Trophoblast cell (in vitro differentiated cells and primary cell): Measurements from ENCODE around the gene L3MBTL1.
A peak's percentile ranks its signal among the peaks of the same experiment; 100 is the strongest.

Experiments
- DNase-seq, 2 donors: peaks; one replicate each; pipeline ENCODE4 v3.0.0-alpha.2; 2016
- H2AFZ ChIP-seq: 2 replicates; pipeline ENCODE4 v1.6.1; 2013; ENCODE audit warnings: low read length, moderate library complexity, mild to moderate bottlenecking; ENCODE audit not compliant: insufficient read depth, poor library complexity
- H2AK5ac ChIP-seq: 2 replicates; pipeline ENCODE4 v1.6.1; 2013; ENCODE audit warnings: mild to moderate bottlenecking, low read length
- H2BK120ac ChIP-seq: 2 replicates; pipeline ENCODE4 v1.6.1; 2013; ENCODE audit warnings: low read length, mild to moderate bottlenecking, moderate library complexity; ENCODE audit not compliant: insufficient read depth, poor library complexity
- H2BK12ac ChIP-seq: 2 replicates; pipeline ENCODE4 v1.6.1; 2013; ENCODE audit warnings: mild to moderate bottlenecking, low read length, moderate library complexity
- H2BK5ac ChIP-seq: 2 replicates; pipeline ENCODE4 v1.6.1; 2013; ENCODE audit warnings: low read length, low read depth, moderate library complexity, mild to moderate bottlenecking; ENCODE audit not compliant: poor library complexity
- H3K14ac ChIP-seq: 2 replicates; pipeline ENCODE4 v1.6.1; 2013; ENCODE audit warnings: mild to moderate bottlenecking, low read length
- H3K18ac ChIP-seq: 2 replicates; pipeline ENCODE4 v1.6.1; 2013; ENCODE audit warnings: mild to moderate bottlenecking, low read length
- H3K23ac ChIP-seq: 2 replicates; pipeline ENCODE4 v1.6.1; 2013; ENCODE audit warnings: low read length
- H3K27ac ChIP-seq: 2 replicates; pipeline ENCODE4 v1.5.1; 2013; ENCODE audit warnings: low read depth, mild to moderate bottlenecking, inconsistent platforms, low read length, moderate library complexity
- H3K27me3 ChIP-seq: 2 replicates; pipeline ENCODE4 v1.6.1; 2013; ENCODE audit warnings: inconsistent platforms, mild to moderate bottlenecking, low read length, moderate library complexity; ENCODE audit not compliant: insufficient read depth
- H3K36me3 ChIP-seq, 2 experiments: 1 replicate in 1 of 2; 2 replicates in 1 of 2; pipeline ENCODE4 v1.6.1; 2013; ENCODE audit warnings: low read length in 2 of 2, mild to moderate bottlenecking in 2 of 2, moderate library complexity in 1 of 2; ENCODE audit not compliant: insufficient read depth in 2 of 2, control insufficient read depth in 1 of 2
- H3K4ac ChIP-seq: 2 replicates; pipeline ENCODE4 v1.6.1; 2013; ENCODE audit warnings: low read depth, mild to moderate bottlenecking, low read length, moderate library complexity
- H3K4me1 ChIP-seq, 2 experiments: 1 replicate in 1 of 2; 2 replicates in 1 of 2; pipeline ENCODE4 v1.6.1; 2013; ENCODE audit warnings: low read length in 2 of 2, mild to moderate bottlenecking in 2 of 2, moderate library complexity in 1 of 2; ENCODE audit not compliant: insufficient read depth in 2 of 2, control insufficient read depth in 1 of 2
- H3K4me2 ChIP-seq: 2 replicates; pipeline ENCODE4 v1.6.1; 2013; ENCODE audit warnings: inconsistent platforms, mild to moderate bottlenecking, low read length, moderate library complexity
- H3K4me3 ChIP-seq: 2 replicates; pipeline ENCODE4 v1.5.1; 2013; ENCODE audit warnings: mild to moderate bottlenecking, low read depth, low read length, inconsistent platforms
- H3K79me1 ChIP-seq: one replicate; pipeline ENCODE4 v1.6.1; 2013; ENCODE audit warnings: low read length
- H3K79me2 ChIP-seq: 2 replicates; pipeline ENCODE4 v1.6.1; 2013; ENCODE audit warnings: low read length, mild to moderate bottlenecking; ENCODE audit not compliant: control insufficient read depth, insufficient read depth, poor library complexity
- H3K9ac ChIP-seq: 2 replicates; pipeline ENCODE4 v1.6.1; 2013; ENCODE audit warnings: mild to moderate bottlenecking, low read length
- H3K9me3 ChIP-seq: 2 replicates; pipeline ENCODE4 v1.6.1; 2013; ENCODE audit warnings: low read depth, mild to moderate bottlenecking, control low read depth, inconsistent platforms, low read length; ENCODE audit not compliant: insufficient read depth
- H4K12ac ChIP-seq: 2 replicates; pipeline ENCODE4 v1.6.1; 2013; ENCODE audit warnings: low read depth, mild to moderate bottlenecking, low read length, moderate library complexity
- H4K8ac ChIP-seq: 2 replicates; pipeline ENCODE4 v1.6.1; 2013; ENCODE audit warnings: low read depth, mild to moderate bottlenecking, low read length, moderate library complexity
- H4K91ac ChIP-seq: one replicate; pipeline ENCODE4 v1.6.1; 2013; ENCODE audit warnings: low read depth, mild to moderate bottlenecking, low read length, moderate library complexity
- WGBS: extraction: QIAGEN DNeasy Blood & Tissue Kit; methylation state at CpG from one replicate; pipeline ENCODE4 v1.1.7; 2013; ENCODE audit warnings: missing lambda C conversion rate; ENCODE audit not compliant: insufficient read length, insufficient coverage; ENCODE audit errors: extremely low coverage; 5-methylcytosine and 5-hydroxymethylcytosine counted together

L3MBTL1 gene

DNA sequence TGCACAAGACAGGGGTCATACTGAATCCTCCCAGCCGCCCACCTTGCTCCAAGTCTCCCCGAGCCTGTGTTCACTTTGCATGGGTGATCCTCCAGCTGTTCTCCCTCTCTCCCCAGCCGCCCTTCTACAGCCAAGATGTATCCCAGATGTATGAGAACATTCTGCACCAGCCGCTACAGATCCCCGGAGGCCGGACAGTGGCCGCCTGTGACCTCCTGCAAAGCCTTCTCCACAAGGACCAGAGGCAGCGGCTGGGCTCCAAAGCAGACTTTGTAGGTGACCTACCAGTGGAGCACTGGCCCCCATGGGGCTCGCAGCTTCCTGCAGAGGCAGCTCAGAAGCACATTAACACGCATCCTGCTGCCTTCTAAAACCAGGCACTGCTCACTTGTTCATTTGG lies 68.6 kb downstream of the L3MBTL1 start:
- Histone ChIP-seq H3K27ac (no peak overlapping the region), H2BK120ac (no peak overlapping the region), H3K4me1 (peaks cover 5% of the 10 kb centered on the region in 2 experiments), H3K4me3 (no peak overlapping the region), H2AFZ (no peak overlapping the region), H3K27me3 (no peaks in the 10 kb centered on the region), H3K18ac (no peak overlapping the region), H2BK5ac (no peak overlapping the region), H3K9me3 (peaks cover 6% of the 10 kb centered on the region), H3K79me1 (no peaks in the 10 kb centered on the region), H3K4ac (no peak overlapping the region), H3K36me3 (no peaks in the 10 kb centered on the region), H3K9ac (no peak overlapping the region), H2BK12ac (no peak overlapping the region), H4K12ac (no peak overlapping the region), H4K8ac (no peak overlapping the region), H3K23ac (no peak overlapping the region), H2AK5ac (no peak overlapping the region), H3K79me2 (no peaks in the 10 kb centered on the region), H4K91ac (no peak overlapping the region), H3K14ac (no peak overlapping the region), H3K4me2 (no peak overlapping the region)
- no CpG with 5 or more reads among the region's 10 CpGs for WGBS
- DNase-seq: no peak

DNA sequence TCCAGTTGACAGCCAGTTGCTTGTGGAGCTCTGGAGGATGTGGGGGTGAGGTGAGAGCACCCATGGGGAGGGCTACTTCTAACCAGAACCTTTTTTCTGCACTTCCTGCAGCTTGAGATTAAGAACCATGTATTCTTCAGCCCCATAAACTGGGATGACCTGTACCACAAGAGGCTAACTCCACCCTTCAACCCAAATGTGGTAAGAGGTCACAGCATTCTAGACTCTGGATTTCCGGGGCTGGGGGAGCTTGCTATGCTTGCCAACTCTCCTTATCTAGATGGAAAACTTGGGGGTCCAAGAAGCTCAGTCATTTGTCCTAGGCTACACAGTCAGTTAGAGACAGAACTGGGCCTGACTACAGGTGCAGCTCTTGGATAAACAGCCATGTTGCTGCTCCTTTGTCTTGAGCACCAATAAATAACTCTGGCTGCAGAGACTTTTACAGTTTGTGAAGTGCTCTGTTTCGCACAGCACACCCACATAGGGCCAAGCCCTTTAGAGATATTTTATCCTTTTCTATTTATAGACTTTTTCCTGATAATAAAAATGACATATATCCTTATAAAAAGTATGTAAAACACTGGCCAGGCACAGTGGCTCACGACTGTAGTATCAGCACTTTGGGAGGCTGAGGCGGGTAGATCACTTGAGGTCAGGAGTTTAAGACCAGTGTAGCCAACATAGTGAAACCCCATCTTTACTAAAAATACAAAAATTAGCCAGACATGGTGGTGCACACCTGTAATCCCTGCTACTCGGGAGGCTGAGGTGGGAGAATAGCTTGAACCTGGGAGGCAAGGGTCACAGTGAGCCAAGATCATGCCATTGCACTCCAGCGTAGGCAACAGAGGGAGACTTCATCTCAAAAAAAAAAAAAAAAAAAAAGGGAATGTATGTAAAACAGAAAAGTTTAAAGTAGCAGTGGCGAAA lies 72.6 kb downstream of the L3MBTL1 start:
- H3K27me3 ChIP-seq: no peaks in the 10 kb centered on the region

DNA sequence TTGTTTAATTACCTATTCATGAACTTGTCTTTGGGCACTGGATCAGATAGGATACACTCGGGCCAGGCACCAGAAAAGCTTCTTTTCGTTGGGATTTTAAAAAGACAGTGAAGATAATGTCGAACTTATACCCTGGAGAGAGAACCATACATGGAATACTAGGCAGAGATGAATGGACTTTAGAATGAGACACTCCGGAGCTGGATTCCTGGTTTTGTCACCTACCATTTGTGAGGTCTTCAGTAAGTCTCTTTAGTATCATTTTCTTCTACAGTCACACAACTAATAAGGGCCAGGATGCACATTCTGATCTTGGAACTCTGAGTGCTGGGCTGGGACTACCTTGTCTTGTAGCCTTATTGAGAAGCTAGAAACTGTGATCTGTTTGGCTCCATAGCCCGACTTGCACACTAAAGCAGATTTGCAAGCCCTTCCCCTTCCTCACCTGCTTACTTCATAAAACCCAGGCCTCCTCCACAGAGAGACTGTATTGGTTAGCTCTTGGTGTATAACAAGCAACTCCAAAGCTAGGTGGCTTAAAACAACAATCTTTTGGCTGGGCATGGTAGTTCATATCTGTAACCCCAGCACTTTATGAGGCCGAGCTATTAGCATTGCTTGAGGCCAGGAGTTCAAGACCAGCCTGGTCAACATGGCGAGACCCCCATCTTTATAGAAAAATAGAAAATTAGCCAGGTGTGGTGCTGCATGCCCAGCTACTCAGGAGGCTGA lies 75.8 kb downstream of the L3MBTL1 start:
- Histone ChIP-seq H3K4ac (no peak overlapping the region), H4K91ac (no peak overlapping the region), H2BK5ac (no peak overlapping the region), H2AFZ (no peak overlapping the region), H3K23ac (no peak overlapping the region), H3K4me3 (no peak overlapping the region), H3K18ac (no peak overlapping the region), H2BK12ac (no peak overlapping the region), H3K14ac (no peak overlapping the region), H4K12ac (no peak overlapping the region), H2BK120ac (no peak overlapping the region), H3K36me3 (no peaks in the 10 kb centered on the region), H3K4me2 (no peak overlapping the region), H3K9me3 (no peaks in the 10 kb centered on the region), H3K79me2 (no peaks in the 10 kb centered on the region), H3K27ac (no peak overlapping the region), H4K8ac (no peak overlapping the region), H3K9ac (no peak overlapping the region), H3K27me3 (no peaks in the 10 kb centered on the region), H3K4me1 (no peaks in the 10 kb centered on the region), H3K79me1 (no peaks in the 10 kb centered on the region), H2AK5ac (no peak overlapping the region)
- no peak for DNase-seq
- no CpG with 5 or more reads among the region's 7 CpGs for WGBS

More for the DNA sequence above, 72.6 kb downstream of the L3MBTL1 start:
- Histone ChIP-seq H3K9ac (no peak overlapping the region), H3K79me2 (no peaks in the 10 kb centered on the region), H3K4me1 (peaks cover 5% of the 10 kb centered on the region in 2 experiments), H3K36me3 (no peaks in the 10 kb centered on the region), H4K8ac (no peak overlapping the region), H3K4me2 (no peak overlapping the region), H3K79me1 (no peaks in the 10 kb centered on the region), H2BK5ac (no peak overlapping the region), H3K23ac (no peak overlapping the region), H3K9me3 (peaks cover 4% of the 10 kb centered on the region), H3K14ac (no peak overlapping the region), H3K18ac (no peak overlapping the region), H2AK5ac (no peak overlapping the region), H4K91ac (no peak overlapping the region), H3K4ac (no peak overlapping the region), H2AFZ (no peak overlapping the region), H2BK12ac (no peak overlapping the region), H2BK120ac (no peak overlapping the region), H3K4me3 (no peak overlapping the region), H4K12ac (no peak overlapping the region), H3K27ac (no peak overlapping the region)
- no peak for DNase-seq
- no CpG with 5 or more reads among the region's 7 CpGs for WGBS

GRCh38 chr20:43583982-43584432 lies 76.5 kb downstream of the L3MBTL1 start:
- no peak overlapping the region for H4K12ac ChIP-seq
- no peak overlapping the region for H3K18ac ChIP-seq
- no peak overlapping the region for H3K4ac ChIP-seq
- no peak overlapping the region for H4K91ac ChIP-seq
- WGBS: no CpG with 5 or more reads among the region's 2 CpGs
- no peaks in the 10 kb centered on the region for H3K4me1 ChIP-seq
- no peak overlapping the region for H3K4me3 ChIP-seq
- no peak overlapping the region for H4K8ac ChIP-seq
- DNase-seq: peak in 1 of 2 donors; percentile 10
- H2AFZ ChIP-seq: no peak overlapping the region
- H2BK5ac ChIP-seq: no peak overlapping the region
- no peak overlapping the region for H3K4me2 ChIP-seq
- H3K27me3 ChIP-seq: no peaks in the 10 kb centered on the region
- H2BK12ac ChIP-seq: no peak overlapping the region
- H3K79me1 ChIP-seq: no peaks in the 10 kb centered on the region
- H3K79me2 ChIP-seq: no peaks in the 10 kb centered on the region
- no peak overlapping the region for H2BK120ac ChIP-seq
- H3K9me3 ChIP-seq: no peaks in the 10 kb centered on the region
- no peaks in the 10 kb centered on the region for H3K36me3 ChIP-seq
- H3K14ac ChIP-seq: no peak overlapping the region
- no peak overlapping the region for H3K23ac ChIP-seq
- no peak overlapping the region for H2AK5ac ChIP-seq
- H3K27ac ChIP-seq: no peak overlapping the region
- H3K9ac ChIP-seq: no peak overlapping the region
